Tibial artery (tissue), 4 donors: ENCODE results near the gene TPTE2.
"Not testable (repeated sequence)": the region's sequence is repeated elsewhere in the genome, so short reads cannot be mapped to it uniquely, and the experiment has no call there.

Experiments
- DNase-seq, 2 donors: peaks; one replicate each; pipeline ENCODE4 v3.0.0-alpha.2; 2019
- H3K27ac ChIP-seq, 2 donors: fragments of 200-600 bp; sonication (generic) in 1 of 2; 1 replicate in 1 of 2; 2 replicates in 1 of 2; pipeline ENCODE4 v1.5.1; 2018 to 2019; ENCODE audit warnings: mild to moderate bottlenecking in 1 of 2
- H3K27me3 ChIP-seq, 2 donors: fragments of 200-600 bp; sonication (generic) in 1 of 2; one replicate each; pipeline versions ENCODE4 v1.5.1 to v1.6.0; 2016 to 2019
- H3K36me3 ChIP-seq, 3 donors: fragments of 200-600 bp; sonication (generic) in 2 of 3; one replicate each; pipeline ENCODE4 v1.5.1; 2016 to 2019; ENCODE audit warnings: mild to moderate bottlenecking in 2 of 3
- H3K4me1 ChIP-seq, 4 donors: fragments of 200-600 bp; sonication (generic) in 2 of 4; 1 replicate in 3 of 4; 2 replicates in 1 of 4; pipeline ENCODE4 v1.5.1; 2016 to 2019
- H3K4me3 ChIP-seq, 2 donors: fragments of 200-600 bp; sonication (generic) in 1 of 2; 1 replicate in 1 of 2; 2 replicates in 1 of 2; pipeline ENCODE4 v1.5.1; 2018 to 2019; ENCODE audit warnings: mild to moderate bottlenecking in 2 of 2
- H3K9me3 ChIP-seq, 3 donors: fragments of 200-600 bp; sonication (generic) in 1 of 3; one replicate each; pipeline ENCODE4 v1.5.1; 2016 to 2019
- intact Hi-C: fragments of 100-400 bp; cut with DNase I; formaldehyde crosslinking; loops from one replicate; pipeline ENCODE4 v1.15.0; 2023; ENCODE audit warnings: low total_unique reads
- TF ChIP-seq, protein P1 (sequence below), 2 experiments: fragments of 200-600 bp in 1 of 2; fragments of 450-650 bp in 1 of 2; IDR thresholded peaks; one replicate each; pipeline ENCODE4 v1.5.1; 2017 to 2019; ENCODE audit warnings: antibody characterized with exemption in 2 of 2, mild to moderate bottlenecking in 1 of 2, moderate library complexity in 1 of 2

TPTE2 gene

DNA sequence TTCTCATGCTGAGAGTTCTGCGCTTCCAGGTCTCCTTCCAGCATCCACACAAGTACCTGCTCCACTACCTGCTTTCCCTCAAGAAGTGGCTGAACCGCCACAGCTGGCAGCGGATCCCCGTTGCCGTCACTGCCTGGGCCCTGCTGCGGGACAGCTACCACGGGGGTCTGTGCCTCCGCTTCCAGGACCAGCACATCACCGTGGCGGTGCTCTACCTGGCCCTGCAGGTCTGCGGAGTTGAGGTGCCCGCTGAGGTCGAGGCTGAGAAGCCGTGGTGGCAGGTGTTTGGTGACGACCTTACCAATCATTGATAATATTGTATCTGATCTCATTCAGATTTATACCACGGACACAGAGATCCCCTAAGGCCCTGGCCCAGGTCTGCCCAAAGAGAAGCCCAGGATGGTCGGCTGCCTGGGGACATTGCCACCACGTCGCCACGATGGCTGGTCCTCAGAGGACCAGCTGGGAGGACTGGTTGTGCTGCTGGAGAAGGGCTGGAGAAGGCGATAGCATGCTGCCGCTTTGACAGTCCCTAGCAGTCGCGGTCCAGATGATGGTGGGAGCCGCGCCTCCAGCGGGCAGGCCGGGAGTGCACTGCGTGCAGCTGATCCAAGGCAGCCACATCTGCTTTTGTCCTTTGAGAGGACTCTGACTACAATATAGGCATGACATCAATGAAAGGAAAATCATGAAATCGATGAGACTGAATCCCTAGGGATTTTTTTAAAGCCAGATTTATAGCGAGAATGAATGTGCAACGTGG lies 178.4 kb downstream of the TPTE2 start:
- H3K9me3 ChIP-seq, intact Hi-C loops, H3K36me3 ChIP-seq, H3K4me1 ChIP-seq, H3K27me3 ChIP-seq, DNase-seq, H3K4me3 ChIP-seq, H3K27ac ChIP-seq: not testable (repeated sequence)

DNA sequence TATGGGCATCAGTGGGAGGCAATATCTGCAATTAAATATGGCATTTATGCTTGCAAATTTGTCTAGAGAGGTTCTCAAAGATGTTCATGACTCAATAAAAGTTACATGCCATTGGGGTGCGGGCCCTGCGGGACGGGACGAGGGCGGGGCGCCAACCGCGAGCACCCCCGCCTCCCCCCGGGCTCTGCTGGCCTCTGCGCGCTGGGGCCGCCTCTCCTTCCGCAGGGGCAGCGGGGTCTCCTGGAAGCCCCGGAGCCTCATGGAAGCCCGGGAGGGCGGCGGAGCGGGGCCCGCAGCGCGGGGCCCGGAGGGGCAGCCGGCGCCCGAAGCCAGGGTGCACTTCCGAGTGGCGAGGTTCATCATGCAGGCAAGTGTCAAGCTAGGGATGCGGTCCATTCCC lies 179.2 kb downstream of the TPTE2 start:
- no peak overlapping the region for H3K27ac ChIP-seq
- H3K36me3 ChIP-seq, result no peaks in the 10 kb centered on the region
- no peaks in the 10 kb centered on the region for H3K4me1 ChIP-seq
- no peak overlapping the region for H3K4me3 ChIP-seq
- no peaks in the 10 kb centered on the region for H3K9me3 ChIP-seq
- H3K27me3 ChIP-seq, result no peaks in the 10 kb centered on the region
- TF ChIP-seq, protein P1, sequence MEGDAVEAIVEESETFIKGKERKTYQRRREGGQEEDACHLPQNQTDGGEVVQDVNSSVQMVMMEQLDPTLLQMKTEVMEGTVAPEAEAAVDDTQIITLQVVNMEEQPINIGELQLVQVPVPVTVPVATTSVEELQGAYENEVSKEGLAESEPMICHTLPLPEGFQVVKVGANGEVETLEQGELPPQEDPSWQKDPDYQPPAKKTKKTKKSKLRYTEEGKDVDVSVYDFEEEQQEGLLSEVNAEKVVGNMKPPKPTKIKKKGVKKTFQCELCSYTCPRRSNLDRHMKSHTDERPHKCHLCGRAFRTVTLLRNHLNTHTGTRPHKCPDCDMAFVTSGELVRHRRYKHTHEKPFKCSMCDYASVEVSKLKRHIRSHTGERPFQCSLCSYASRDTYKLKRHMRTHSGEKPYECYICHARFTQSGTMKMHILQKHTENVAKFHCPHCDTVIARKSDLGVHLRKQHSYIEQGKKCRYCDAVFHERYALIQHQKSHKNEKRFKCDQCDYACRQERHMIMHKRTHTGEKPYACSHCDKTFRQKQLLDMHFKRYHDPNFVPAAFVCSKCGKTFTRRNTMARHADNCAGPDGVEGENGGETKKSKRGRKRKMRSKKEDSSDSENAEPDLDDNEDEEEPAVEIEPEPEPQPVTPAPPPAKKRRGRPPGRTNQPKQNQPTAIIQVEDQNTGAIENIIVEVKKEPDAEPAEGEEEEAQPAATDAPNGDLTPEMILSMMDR (IDR thresholded peaks at IDR 0.05), result no peak
- intact Hi-C loops, result no loop called here
- no peak for DNase-seq
